HG03571 (cell line): ENCODE data around the gene TLK2.
A peak's percentile ranks its signal among the peaks of the same experiment; 100 is the strongest.
"Not testable (repeated sequence)": the region's sequence is repeated elsewhere in the genome, so short reads cannot be mapped to it uniquely, and the experiment has no call there.

Experiments used
- ATAC-seq: cut with Tn5 transposase; IDR thresholded peaks from one replicate; pipeline ENCODE4 v1.9.1; 2021; ENCODE audit not compliant: unreplicated experiment

TLK2 gene

DNA sequence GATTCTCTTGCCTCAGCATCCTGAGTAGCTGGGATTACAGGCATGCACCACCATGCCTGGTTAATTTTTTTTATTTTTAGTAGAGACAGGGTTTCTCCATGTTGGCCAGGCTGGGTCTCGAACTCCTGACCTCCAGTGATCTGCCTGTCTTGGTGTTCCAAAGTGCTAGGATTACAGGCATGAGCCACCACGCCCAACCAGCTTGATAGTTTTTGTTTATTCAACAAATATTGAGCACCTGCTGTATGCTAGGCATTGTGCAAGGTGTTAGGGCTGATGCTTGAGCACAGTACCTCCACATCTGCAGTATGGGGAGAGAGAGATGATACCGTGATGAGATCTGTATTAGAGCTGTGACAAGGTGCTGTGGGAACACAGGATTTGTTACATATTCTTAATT lies 3.9 kb downstream of the TLK2 start:
- not testable (repeated sequence) for ATAC-seq

GRCh38 chr17:62490990-62491389 lies 12.4 kb downstream of the TLK2 start:
- not testable (repeated sequence) for ATAC-seq

DNA sequence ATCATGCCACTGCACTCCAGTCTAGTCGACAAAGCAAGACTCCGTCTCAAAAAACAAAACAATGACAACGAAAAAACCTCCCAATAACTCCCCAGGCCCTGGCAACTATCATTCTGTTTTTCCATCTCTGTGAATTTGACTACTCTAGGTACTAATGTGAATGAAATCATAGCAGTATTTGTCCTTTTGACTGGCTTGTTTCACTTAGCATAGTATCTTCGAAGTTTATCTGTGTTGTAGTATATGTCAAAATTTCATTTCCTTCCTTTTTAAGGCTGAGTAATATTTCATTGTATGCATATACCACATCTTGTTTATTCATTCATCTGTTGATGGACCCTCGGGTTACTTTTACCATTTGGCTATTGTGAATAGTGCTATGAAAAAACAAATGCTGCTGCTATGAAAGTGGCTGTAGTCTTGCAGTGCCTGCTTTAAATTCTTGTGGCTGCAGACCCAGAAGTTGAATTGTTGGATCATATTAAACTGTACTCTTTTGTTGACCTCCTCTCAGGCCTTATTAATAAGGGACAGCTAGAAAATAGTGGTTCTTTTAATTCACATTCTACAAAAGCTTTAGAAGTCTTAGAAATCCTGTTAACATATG lies 14.5 kb downstream of the TLK2 start:
- ATAC-seq = not testable (repeated sequence)

- not testable (repeated sequence) for ATAC-seq
Measured at GRCh38 chr17:62494073-62494472, 15.4 kb downstream of the TLK2 start.

GRCh38 chr17:62496344-62496743 lies 17.7 kb downstream of the TLK2 start:
- not testable (repeated sequence) for ATAC-seq

DNA sequence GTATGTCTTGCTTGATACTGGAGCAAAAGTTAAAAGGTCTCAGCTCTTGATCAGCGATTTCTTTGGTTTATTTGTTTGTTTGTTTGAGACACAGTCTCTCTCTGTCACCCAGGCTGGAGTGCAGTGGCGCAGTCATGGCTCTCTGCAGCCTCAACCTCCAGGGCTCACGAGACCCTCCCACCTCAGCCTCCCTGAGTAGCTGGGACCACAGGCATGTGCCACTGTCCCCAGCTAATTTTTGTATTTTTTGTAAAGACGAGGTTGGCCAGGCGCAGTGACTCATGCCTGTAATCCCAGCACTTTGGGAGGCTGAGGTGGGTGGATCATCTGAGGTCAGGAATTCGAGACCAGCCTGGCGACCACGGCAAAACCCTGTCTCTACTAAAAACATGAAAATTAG lies 20.2 kb downstream of the TLK2 start:
- ATAC-seq = not testable (repeated sequence)

- ATAC-seq = not testable (repeated sequence)
Measured at GRCh38 chr17:62500463-62500862, 21.8 kb downstream of the TLK2 start.

DNA sequence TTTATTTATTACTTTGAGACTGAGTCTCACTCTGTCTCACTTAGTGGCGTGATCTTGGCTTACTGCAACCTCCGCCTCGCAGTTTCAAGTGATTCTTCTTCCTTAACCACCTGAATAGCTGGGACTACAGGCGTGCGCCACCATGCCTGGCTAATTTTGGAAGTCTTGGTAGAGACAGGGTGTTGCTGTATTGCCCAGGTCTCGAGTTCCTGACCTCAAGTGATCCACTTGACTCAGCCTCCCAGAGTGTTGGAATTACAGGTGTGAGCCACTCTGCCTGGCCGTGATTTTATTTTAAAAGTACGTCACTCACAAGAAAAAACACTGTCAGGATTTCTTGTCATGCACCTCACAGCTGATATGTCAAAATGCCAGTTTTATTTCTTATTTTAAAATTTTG lies 26.2 kb downstream of the TLK2 start:
- ATAC-seq = not testable (repeated sequence)

GRCh38 chr17:62507191-62507836 lies 28.7 kb downstream of the TLK2 start:
- ATAC-seq = peak; percentile 47

- not testable (repeated sequence) for ATAC-seq
Measured at GRCh38 chr17:62510247-62510819, 31.7 kb downstream of the TLK2 start.

- ATAC-seq = not testable (repeated sequence)
Measured at GRCh38 chr17:62511014-62511413, 32.4 kb downstream of the TLK2 start.

- ATAC-seq = not testable (repeated sequence)
Measured at GRCh38 chr17:62516376-62516775, 37.8 kb downstream of the TLK2 start.

GRCh38 chr17:62521295-62521694 lies 42.7 kb downstream of the TLK2 start:
- not testable (repeated sequence) for ATAC-seq

- ATAC-seq = not testable (repeated sequence)
Measured at GRCh38 chr17:62524077-62524476, 45.5 kb downstream of the TLK2 start.

DNA sequence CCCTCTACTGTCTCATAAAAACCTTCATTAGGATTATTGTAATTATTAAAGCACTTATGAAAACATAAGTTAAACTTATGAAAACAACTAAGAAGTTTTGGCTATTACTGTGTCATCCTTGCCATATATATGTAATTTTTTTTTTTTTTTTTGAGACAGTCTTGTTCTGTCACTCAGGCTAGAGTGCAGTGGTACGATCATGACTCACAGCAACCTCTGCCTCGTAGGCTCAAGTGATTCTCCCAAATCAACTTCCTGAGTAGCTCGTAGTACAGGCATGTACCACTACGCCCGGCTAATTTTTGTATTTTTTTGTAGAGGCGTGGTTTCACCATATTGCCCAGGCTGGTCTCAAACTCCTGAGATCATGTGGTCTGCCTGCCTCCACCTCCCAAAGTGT lies 46.7 kb downstream of the TLK2 start:
- not testable (repeated sequence) for ATAC-seq

GRCh38 chr17:62530936-62531335 lies 52.3 kb downstream of the TLK2 start:
- not testable (repeated sequence) for ATAC-seq

- ATAC-seq = not testable (repeated sequence)
Measured at GRCh38 chr17:62536557-62536956, 57.9 kb downstream of the TLK2 start.

DNA sequence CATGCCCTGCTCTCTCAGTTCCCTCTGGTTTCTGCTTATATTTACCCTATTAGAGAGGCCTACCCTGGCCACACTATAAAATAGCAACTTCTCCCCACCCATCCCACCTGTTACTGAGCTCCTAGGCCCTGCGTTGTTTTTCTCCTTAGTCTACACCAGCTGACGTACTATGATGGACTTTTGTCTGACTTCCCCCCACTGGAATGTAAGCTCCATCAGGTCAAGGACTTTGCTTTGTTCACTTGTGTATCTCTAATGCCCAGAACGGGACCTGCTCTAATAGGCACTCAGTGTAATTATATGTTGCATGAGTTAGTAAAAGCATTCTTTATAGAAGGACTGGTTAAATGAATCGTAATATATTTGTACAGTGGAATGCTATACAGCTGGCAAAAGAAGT lies 62.4 kb downstream of the TLK2 start:
- not testable (repeated sequence) for ATAC-seq

DNA sequence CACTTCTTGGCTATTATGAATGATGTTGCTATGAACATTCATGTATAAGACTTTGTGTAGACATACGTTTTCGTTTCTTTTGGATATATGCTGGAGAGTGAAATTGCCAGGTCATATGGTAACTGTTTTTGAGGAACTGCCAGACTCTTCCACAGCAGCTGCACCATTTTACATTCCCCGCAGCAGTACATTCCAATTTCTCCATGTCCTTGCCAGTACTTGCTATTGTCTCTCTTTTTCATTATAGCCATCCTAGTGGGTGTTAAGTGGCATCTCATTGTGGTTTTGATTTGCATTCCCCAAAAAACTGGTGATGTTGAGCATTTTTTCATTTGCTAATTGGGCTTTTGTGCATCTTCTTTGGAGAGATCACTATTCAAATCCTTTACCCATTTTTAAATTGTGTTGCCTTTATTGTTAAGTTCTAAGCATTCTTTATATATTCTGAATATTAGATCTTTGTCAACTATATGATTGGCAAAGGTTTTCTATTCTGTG lies 64.7 kb downstream of the TLK2 start:
- not testable (repeated sequence) for ATAC-seq

- ATAC-seq = not testable (repeated sequence)
Measured at GRCh38 chr17:62546066-62546465, 67.4 kb downstream of the TLK2 start.

GRCh38 chr17:62552851-62553659 lies 74.4 kb downstream of the TLK2 start:
- ATAC-seq = not testable (repeated sequence)
